Uterus (tissue), 2 donors: ENCODE measurements around the gene FLVCR2.

ENCODE experiments used
- CTCF ChIP-seq, 4 experiments: fragments of 200-600 bp in 2 of 4; fragments of 450-650 bp in 2 of 4; sonication (generic) in 2 of 4; IDR thresholded peaks; one replicate each; pipeline ENCODE4 v1.5.1; 2016 to 2019; ENCODE audit warnings: antibody characterized with exemption in 4 of 4, mild to moderate bottlenecking in 2 of 4, moderate library complexity in 1 of 4
- POLR2A ChIP-seq, 2 donors: fragments of 450-650 bp; IDR thresholded peaks; one replicate each; pipeline ENCODE4 v1.6.1; 2016; ENCODE audit warnings: antibody characterized with exemption in 2 of 2, mild to moderate bottlenecking in 1 of 2, moderate library complexity in 1 of 2

- TF ChIP-seq POLR2A (IDR thresholded peaks at IDR 0.05) (no peak), CTCF (IDR thresholded peaks at IDR 0.05) (no peak)
Observed at GRCh38 chr14:75591987-75592575, 13.7 kb downstream of the FLVCR2 start.
